Stomach (tissue), 4 donors: ENCODE measurements around the gene LRP1B.

Experiments used
- CTCF ChIP-seq, 7 experiments: fragments of 450-650 bp in 4 of 7; fragments of 200-600 bp in 3 of 7; sonication (generic) in 3 of 7; IDR thresholded peaks; one replicate each; pipeline ENCODE4 v1.5.1; 2016 to 2019; ENCODE audit warnings: antibody characterized with exemption in 7 of 7, control low read depth in 2 of 7, mild to moderate bottlenecking in 1 of 7
- POLR2A ChIP-seq, 4 donors: fragments of 450-650 bp; IDR thresholded peaks; one replicate each; pipeline ENCODE4 v1.6.1; 2016; ENCODE audit warnings: antibody characterized with exemption in 4 of 4, control low read depth in 2 of 4, mild to moderate bottlenecking in 1 of 4, moderate library complexity in 1 of 4

DNA sequence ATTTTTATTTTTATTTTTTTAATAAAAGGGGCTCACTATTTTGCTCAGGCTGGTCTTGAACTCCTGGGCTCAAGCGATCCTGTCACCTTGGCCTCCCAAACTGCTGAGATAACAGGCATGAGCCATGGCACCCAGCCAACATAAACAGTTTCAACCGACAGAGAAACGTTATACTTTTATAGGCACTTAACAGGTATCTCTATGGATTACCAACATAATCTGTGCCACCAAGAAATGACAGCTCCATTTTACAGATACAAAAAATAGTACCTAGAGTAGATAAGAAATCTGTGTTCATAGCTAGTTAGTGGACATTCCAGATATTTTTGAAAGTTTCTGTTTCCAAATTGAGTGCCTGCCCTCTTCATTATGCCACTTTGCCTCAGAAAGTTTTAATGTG lies 1316.7 kb downstream of the LRP1B start:
- TF ChIP-seq CTCF (IDR thresholded peaks at IDR 0.05) (no peak), POLR2A (IDR thresholded peaks at IDR 0.05) (no peak)
